PC-9 (cell line): ENCODE data around the gene DDI1. TPM values are rescaled to one million over a fixed set of nuclear protein-coding genes. Genes with fewer than 3 reads are reported as not detected.
A peak's percentile ranks its signal among the peaks of the same experiment; 100 is the strongest.

Experiments used
- BruUV-seq: library from RNA; stranded (reverse); fragments of 400-500 nt; replicated peaks from 2 replicates; lab custom pipeline; 2021; lab: Mats Ljungman, UMichigan
- CTCF ChIA-PET: fragments of 300-600 bp; sonication (Branson Sonifier 250); formaldehyde crosslinking; loops from one replicate; lab custom pipeline; 2022; ENCODE audit warnings: antibody characterized with exemption; lab: Charles Lee
- POLR2A ChIA-PET: fragments of 300-600 bp; sonication (Branson Sonifier 250); formaldehyde crosslinking; loops from one replicate; lab custom pipeline; 2022; ENCODE audit warnings: antibody characterized with exemption; ENCODE audit not compliant: unreplicated experiment; lab: Charles Lee
- DNase-seq, 2 experiments: peaks; one replicate each; pipeline versions ENCODE4 v3.0.0 to v3.0.0-alpha.2; 2015 to 2022; ENCODE audit warnings: mixed read lengths in 1 of 2
- H2AFZ ChIP-seq: fragments of 200-600 bp; sonication (generic); 2 replicates; pipeline ENCODE4 v1.8.1; 2017; ENCODE audit warnings: antibody characterized with exemption
- H3F3A ChIP-seq: fragments of 200-600 bp; sonication (generic); 2 replicates; pipeline ENCODE4 v1.8.1; 2017; ENCODE audit warnings: antibody characterized with exemption, mild to moderate bottlenecking, low read depth; ENCODE audit not compliant: insufficient read depth
- H3K27ac ChIP-seq: fragments of 200-600 bp; sonication (generic); 2 replicates; pipeline ENCODE4 v1.6.1; 2016; ENCODE audit warnings: mixed run types
- H3K27me3 ChIP-seq: fragments of 200-600 bp; sonication (generic); 2 replicates; pipeline ENCODE4 v1.6.1; 2016; ENCODE audit warnings: low read depth, mixed run types; ENCODE audit not compliant: insufficient read depth
- H3K36me3 ChIP-seq: fragments of 200-600 bp; sonication (generic); 2 replicates; pipeline ENCODE4 v1.6.1; 2016; ENCODE audit warnings: low read depth, mixed run types
- H3K4me1 ChIP-seq: fragments of 200-600 bp; sonication (generic); replicated peaks from 2 replicates; pipeline ENCODE4 v1.6.1; 2016; ENCODE audit warnings: mixed run types; ENCODE audit not compliant: insufficient read depth
- H3K4me2 ChIP-seq: fragments of 200-600 bp; sonication (generic); 2 replicates; pipeline ENCODE4 v1.6.1; 2017; ENCODE audit warnings: mixed run types
- H3K4me3 ChIP-seq: fragments of 200-600 bp; sonication (generic); 2 replicates; pipeline ENCODE4 v1.6.1; 2016; ENCODE audit warnings: mixed run types
- H3K79me2 ChIP-seq: fragments of 200-600 bp; sonication (generic); 2 replicates; pipeline ENCODE4 v1.6.1; 2017; ENCODE audit warnings: low read depth, mixed run types
- H3K9me2 ChIP-seq: fragments of 200-600 bp; sonication (generic); 2 replicates; pipeline ENCODE4 v1.8.1; 2017; ENCODE audit warnings: mild to moderate bottlenecking; ENCODE audit not compliant: insufficient read depth
- H3K9me3 ChIP-seq: fragments of 200-600 bp; sonication (generic); 2 replicates; pipeline ENCODE4 v1.8.1; 2016; ENCODE audit warnings: low read depth; ENCODE audit not compliant: insufficient read depth
- H4K20me1 ChIP-seq: fragments of 200-600 bp; sonication (generic); 2 replicates; pipeline ENCODE4 v1.8.1; 2017; ENCODE audit not compliant: insufficient read depth
- CTCF ChIP-seq: fragments of 200-600 bp; sonication (generic); conservative IDR thresholded peaks from 2 replicates; pipeline ENCODE4 v1.6.1; 2017; ENCODE audit warnings: mixed run types, antibody characterized with exemption, mild to moderate bottlenecking, moderate library complexity
- EZH2 ChIP-seq: fragments of 200-600 bp; sonication (generic); IDR thresholded peaks from 2 replicates; pipeline ENCODE4 v1.8.0; 2017; ENCODE audit warnings: antibody characterized with exemption, low read depth
- intact Hi-C: fragments of 100-400 bp; cut with micrococcal nuclease; formaldehyde crosslinking; loops from one replicate; pipeline ENCODE4 v1.10.0; 2022; ENCODE audit not compliant: unreplicated experiment
- total RNA-seq: library from RNA; stranded (reverse); gene quantifications from 2 replicates; pipeline ENCODE4 v1.2.3, GENCODE V29; 2021

Gene DDI1
- total RNA-seq, 1 experiment from 2014 or later: not detected

GRCh38 chr11:104005234-104005855, 31.1 kb upstream of the DDI1 start:
- Histone ChIP-seq H3K4me1 (peaks cover 13% of the 10 kb centered on the region; the same call in 1 of the 2 replicates), H3K36me3 (no peaks in the 10 kb centered on the region), H3K9me2 (no peaks in the 10 kb centered on the region), H3F3A (peaks cover 8% of the 10 kb centered on the region; the same call in 1 of the 2 replicates), H3K4me3 (no peak overlapping the region), H2AFZ (no peak overlapping the region), H4K20me1 (no peaks in the 10 kb centered on the region), H3K79me2 (no peaks in the 10 kb centered on the region), H3K4me2 (no peak overlapping the region), H3K27ac (no peak overlapping the region), H3K27me3 (no peaks in the 10 kb centered on the region), H3K9me3 (no peaks in the 10 kb centered on the region; the same call in 1 of the 2 replicates)
- no peak for TF ChIP-seq EZH2
- TF ChIP-seq CTCF: no peak
- POLR2A ChIA-PET: no interaction called here
- intact Hi-C loops: no loop called here
- peak in 1 of 2 experiments; percentile 78 for DNase-seq
- BruUV-seq: no TSS peak
- CTCF ChIA-PET: no interaction called here

GRCh38 chr11:104009744-104010143, 26.7 kb upstream of the DDI1 start:
- no peaks in the 10 kb centered on the region for H3K27me3 ChIP-seq
- POLR2A ChIA-PET: no interaction called here
- BruUV-seq: no TSS peak

GRCh38 chr11:104011044-104011443, 25.4 kb upstream of the DDI1 start:
- Histone ChIP-seq H2AFZ (no peak overlapping the region), H3K4me2 (no peak overlapping the region), H3K4me3 (no peak overlapping the region), H3K9me2 (no peaks in the 10 kb centered on the region), H3K79me2 (no peaks in the 10 kb centered on the region), H3K4me1 (0 out of 2 replicates have a peak, but pooled peaks cover under 1% of the 10 kb centered on the region), H3K36me3 (no peaks in the 10 kb centered on the region), H3K27ac (no peak overlapping the region), H4K20me1 (no peaks in the 10 kb centered on the region), H3K9me3 (no peaks in the 10 kb centered on the region), H3F3A (no peaks in the 10 kb centered on the region; the same call in 1 of the 2 replicates), H3K27me3 (no peaks in the 10 kb centered on the region)
- DNase-seq: no peak
- intact Hi-C loops: no loop called here
- POLR2A ChIA-PET: no interaction called here
- TF ChIP-seq CTCF: no peak
- no peak for TF ChIP-seq EZH2
- BruUV-seq: no TSS peak
- CTCF ChIA-PET: no interaction called here

More at GRCh38 chr11:104009744-104010143, 26.7 kb upstream of the DDI1 start:
- Histone ChIP-seq H3K4me2 (no peak overlapping the region), H3K27ac (no peak overlapping the region), H3F3A (peaks cover 8% of the 10 kb centered on the region; the same call in 1 of the 2 replicates), H3K9me2 (no peaks in the 10 kb centered on the region), H3K79me2 (no peaks in the 10 kb centered on the region), H3K36me3 (no peaks in the 10 kb centered on the region), H3K9me3 (no peaks in the 10 kb centered on the region), H3K4me3 (no peak overlapping the region), H4K20me1 (no peaks in the 10 kb centered on the region), H2AFZ (no peak overlapping the region), H3K4me1 (peaks cover 13% of the 10 kb centered on the region; the same call in 1 of the 2 replicates)
- TF ChIP-seq EZH2: no peak
- no peak for TF ChIP-seq CTCF
- intact Hi-C loops: no loop called here
- DNase-seq: no peak
- CTCF ChIA-PET: no interaction called here
